Lower leg skin (tissue), 3 donors: ENCODE data around the gene MEF2D.

Experiments
- POLR2A ChIP-seq, 2 donors: fragments of 450-650 bp; IDR thresholded peaks; one replicate each; pipeline ENCODE4 v1.6.1; 2016 to 2017; ENCODE audit warnings: antibody characterized with exemption in 2 of 2, mild to moderate bottlenecking in 1 of 2, moderate library complexity in 1 of 2
- TF ChIP-seq, protein P1 (sequence below), 3 donors: fragments of 450-650 bp; IDR thresholded peaks; one replicate each; pipeline ENCODE4 v1.5.1; 2016; ENCODE audit warnings: antibody characterized with exemption in 3 of 3, mild to moderate bottlenecking in 3 of 3, moderate library complexity in 2 of 3

- TF ChIP-seq, protein P1, sequence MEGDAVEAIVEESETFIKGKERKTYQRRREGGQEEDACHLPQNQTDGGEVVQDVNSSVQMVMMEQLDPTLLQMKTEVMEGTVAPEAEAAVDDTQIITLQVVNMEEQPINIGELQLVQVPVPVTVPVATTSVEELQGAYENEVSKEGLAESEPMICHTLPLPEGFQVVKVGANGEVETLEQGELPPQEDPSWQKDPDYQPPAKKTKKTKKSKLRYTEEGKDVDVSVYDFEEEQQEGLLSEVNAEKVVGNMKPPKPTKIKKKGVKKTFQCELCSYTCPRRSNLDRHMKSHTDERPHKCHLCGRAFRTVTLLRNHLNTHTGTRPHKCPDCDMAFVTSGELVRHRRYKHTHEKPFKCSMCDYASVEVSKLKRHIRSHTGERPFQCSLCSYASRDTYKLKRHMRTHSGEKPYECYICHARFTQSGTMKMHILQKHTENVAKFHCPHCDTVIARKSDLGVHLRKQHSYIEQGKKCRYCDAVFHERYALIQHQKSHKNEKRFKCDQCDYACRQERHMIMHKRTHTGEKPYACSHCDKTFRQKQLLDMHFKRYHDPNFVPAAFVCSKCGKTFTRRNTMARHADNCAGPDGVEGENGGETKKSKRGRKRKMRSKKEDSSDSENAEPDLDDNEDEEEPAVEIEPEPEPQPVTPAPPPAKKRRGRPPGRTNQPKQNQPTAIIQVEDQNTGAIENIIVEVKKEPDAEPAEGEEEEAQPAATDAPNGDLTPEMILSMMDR (IDR thresholded peaks at IDR 0.05): no peak
- TF ChIP-seq POLR2A (IDR thresholded peaks at IDR 0.05): no peak
Observed at GRCh38 chr1:156499842-156500542, 583 bp downstream of the MEF2D start.
